ENCODE results near the gene NPAS3. TPM values are rescaled to one million over a fixed set of nuclear protein-coding genes. Genes with fewer than 3 reads are reported as not detected.

The NPAS3 gene
- polyA plus RNA-seq, 2 of the 4 experiments (the other 2 are of a cell fraction) = not detected

- Histone ChIP-seq H3K27ac (no peak overlapping the region), H3K9me3 (no peaks in the 10 kb centered on the region), H3K4me1 (no peaks in the 10 kb centered on the region), H3K4me2 (no peak overlapping the region), H3K4me3 (no peak overlapping the region)
- TF ChIP-seq PHF8 (IDR thresholded peaks at IDR 0.05; ENCODE audit: borderline replicate concordance, low read depth) = no peak
- TF ChIP-seq KDM1A (IDR thresholded peaks at IDR 0.05; ENCODE audit: low read depth) = no peak
- ChIA-PET POLR2A (no interaction called here), CTCF (no interaction called here)
- ATAC-seq (no peak), FAIRE-seq (no peak), DNase-seq (ENCODE audit: low read depth in 1 of 2, low spot score in 1 of 2) (no peak)
- 11% methylated on average over 6 of the region's 6 CpGs for WGBS (ENCODE audit: missing lambda C conversion rate)
These were observed 348.5 kb downstream of the NPAS3 start for GRCh38 chr14:33287189-33287588.

GRCh38 chr14:33290641-33291040 lies 352.0 kb downstream of the NPAS3 start:
- CTCF ChIA-PET = no interaction called here
- 10% methylated on average over 4 of the region's 4 CpGs for WGBS (ENCODE audit: missing lambda C conversion rate)

GRCh38 chr14:33291529-33292104 lies 352.9 kb downstream of the NPAS3 start:
- POLR2A ChIA-PET = no interaction called here
- no peak overlapping the region for H3K27ac ChIP-seq
- no peak overlapping the region for H3K4me2 ChIP-seq
- ATAC-seq = no peak
- DNase-seq (ENCODE audit: low read depth in 1 of 2, low spot score in 1 of 2) = no peak
- no peak overlapping the region for H3K4me3 ChIP-seq
- FAIRE-seq = no peak
- H3K4me1 ChIP-seq = no peaks in the 10 kb centered on the region
- TF ChIP-seq TP53 (CRISPR knock-in tag; IDR thresholded peaks at IDR 0.05) = no peak
- no peak for TF ChIP-seq FOXS1 (CRISPR knock-in tag; IDR thresholded peaks at IDR 0.05)
- no peak for TF ChIP-seq MYC (IDR thresholded peaks at IDR 0.05; ENCODE audit: borderline replicate concordance, low read length)
- no peak for TF ChIP-seq CEBPB (IDR thresholded peaks at IDR 0.05)
- TF ChIP-seq BHLHE40 (IDR thresholded peaks at IDR 0.05; ENCODE audit: low read depth, low read length) = no peak
- no peak for TF ChIP-seq GATA3 (IDR thresholded peaks at IDR 0.05; ENCODE audit: borderline replicate concordance)
- TF ChIP-seq CTCF (IDR thresholded peaks at IDR 0.05) = no peak
- TF ChIP-seq NR3C1 (IDR thresholded peaks at IDR 0.05) = no peak
- TF ChIP-seq RNF2 (IDR thresholded peaks at IDR 0.05; ENCODE audit: borderline replicate concordance, low read depth) = no peak
- no peak for TF ChIP-seq ZFP36 (IDR thresholded peaks at IDR 0.05; ENCODE audit: borderline replicate concordance, partially characterized antibody)
- no peak for TF ChIP-seq RFX5 (IDR thresholded peaks at IDR 0.05)
- TF ChIP-seq RARB (CRISPR knock-in tag; IDR thresholded peaks at IDR 0.05) = no peak
- TF ChIP-seq KDM5A (IDR thresholded peaks at IDR 0.05) = no peak
- TF ChIP-seq ELK1 (IDR thresholded peaks at IDR 0.05; ENCODE audit: low read depth, low read length) = no peak
- TF ChIP-seq ZC3H11A (IDR thresholded peaks at IDR 0.05) = no peak
- 19% methylated on average over 8 of the region's 8 CpGs for WGBS (ENCODE audit: missing lambda C conversion rate)
- CTCF ChIA-PET = no interaction called here
- no peaks in the 10 kb centered on the region for H3K9me3 ChIP-seq

More at GRCh38 chr14:33290641-33291040, 352.0 kb downstream of the NPAS3 start:
- no peaks in the 10 kb centered on the region for H3K9me3 ChIP-seq
- POLR2A ChIA-PET = no interaction called here
- FAIRE-seq (no peak), ATAC-seq (no peak), DNase-seq (ENCODE audit: low read depth in 1 of 2, low spot score in 1 of 2) (no peak)
- no peak overlapping the region for H3K4me2 ChIP-seq
- H3K4me3 ChIP-seq = no peak overlapping the region
- H3K4me1 ChIP-seq = no peaks in the 10 kb centered on the region
- H3K27ac ChIP-seq = no peak overlapping the region
- no peak for TF ChIP-seq MAX (IDR thresholded peaks at IDR 0.05)
- TF ChIP-seq MAFK (IDR thresholded peaks at IDR 0.05; ENCODE audit: partially characterized antibody) = no peak
- no peak for TF ChIP-seq FOSL2 (IDR thresholded peaks at IDR 0.05)
- no peak for TF ChIP-seq FOSL2 (CRISPR knock-in tag; IDR thresholded peaks at IDR 0.05)
- TF ChIP-seq ATOH8 (CRISPR knock-in tag; IDR thresholded peaks at IDR 0.05; ENCODE audit: low read depth) = no peak

Measured in A549 (cell line).